PFSK-1 (cell line): ENCODE measurements around the gene MAB21L4.

Source experiments
- POLR2AphosphoS5 ChIP-seq: IDR thresholded peaks from 2 replicates; pipeline ENCODE4 v1.6.1; 2012; ENCODE audit warnings: low read depth, mild to moderate bottlenecking, control low read depth, low read length, moderate library complexity
- SIN3A ChIP-seq: IDR thresholded peaks from 2 replicates; pipeline ENCODE4 v1.6.1; 2012; ENCODE audit warnings: mild to moderate bottlenecking, low read length, moderate library complexity, borderline replicate concordance; ENCODE audit not compliant: insufficient read depth
- TAF1 ChIP-seq: IDR thresholded peaks from 2 replicates; pipeline ENCODE4 v1.6.1; 2012; ENCODE audit warnings: low read length, control low read depth, borderline replicate concordance; ENCODE audit not compliant: insufficient read depth
- TF ChIP-seq, protein P1 (sequence below), 2 experiments: IDR thresholded peaks; 2 replicates each; pipeline versions ENCODE4 v1.6.1 to v1.8.0; 2011 to 2012; ENCODE audit warnings: low read depth in 2 of 2, low read length in 2 of 2, control low read depth in 1 of 2, inconsistent platforms in 1 of 2, mild to moderate bottlenecking in 1 of 2, moderate library complexity in 1 of 2; ENCODE audit not compliant: insufficient read depth in 1 of 2

DNA sequence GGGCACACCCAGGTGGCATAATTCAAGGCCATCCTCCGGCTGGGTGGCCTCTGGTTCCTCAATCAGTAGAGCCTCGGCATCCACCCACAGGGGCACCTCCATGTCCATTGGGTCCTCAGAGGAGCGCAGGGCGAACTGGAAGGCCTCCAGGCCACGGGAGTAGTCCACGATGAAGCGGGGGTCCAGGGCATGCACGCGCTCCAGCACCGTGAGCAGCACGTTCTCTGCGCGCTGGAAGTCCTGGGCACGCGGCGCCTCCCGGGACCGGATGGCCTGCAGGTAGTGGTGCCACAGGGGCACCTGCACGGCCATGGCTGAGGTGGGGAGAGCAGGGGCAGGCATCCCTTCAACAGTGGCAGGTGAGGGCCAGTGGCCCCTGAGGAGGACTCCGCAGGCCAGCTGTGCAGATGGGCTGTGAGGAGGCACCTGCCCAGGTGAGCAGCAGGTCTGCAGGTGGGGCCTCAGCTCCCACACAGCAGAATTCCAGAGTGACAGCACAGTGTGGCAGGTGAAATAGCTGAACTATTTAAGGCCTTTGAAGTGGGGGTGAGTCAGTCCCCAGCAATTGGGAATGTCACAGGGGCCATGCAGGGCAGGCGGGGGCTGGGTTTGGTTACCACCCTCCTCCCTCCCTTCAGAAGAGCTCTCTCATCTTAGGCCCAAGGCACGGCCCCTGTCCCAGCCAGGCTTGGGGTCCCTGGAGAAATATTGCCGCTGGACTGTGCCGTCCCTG lies at the start of gene MAB21L4:
- TF ChIP-seq TAF1: no peak
- TF ChIP-seq POLR2AphosphoS5: no peak
- TF ChIP-seq, protein P1, sequence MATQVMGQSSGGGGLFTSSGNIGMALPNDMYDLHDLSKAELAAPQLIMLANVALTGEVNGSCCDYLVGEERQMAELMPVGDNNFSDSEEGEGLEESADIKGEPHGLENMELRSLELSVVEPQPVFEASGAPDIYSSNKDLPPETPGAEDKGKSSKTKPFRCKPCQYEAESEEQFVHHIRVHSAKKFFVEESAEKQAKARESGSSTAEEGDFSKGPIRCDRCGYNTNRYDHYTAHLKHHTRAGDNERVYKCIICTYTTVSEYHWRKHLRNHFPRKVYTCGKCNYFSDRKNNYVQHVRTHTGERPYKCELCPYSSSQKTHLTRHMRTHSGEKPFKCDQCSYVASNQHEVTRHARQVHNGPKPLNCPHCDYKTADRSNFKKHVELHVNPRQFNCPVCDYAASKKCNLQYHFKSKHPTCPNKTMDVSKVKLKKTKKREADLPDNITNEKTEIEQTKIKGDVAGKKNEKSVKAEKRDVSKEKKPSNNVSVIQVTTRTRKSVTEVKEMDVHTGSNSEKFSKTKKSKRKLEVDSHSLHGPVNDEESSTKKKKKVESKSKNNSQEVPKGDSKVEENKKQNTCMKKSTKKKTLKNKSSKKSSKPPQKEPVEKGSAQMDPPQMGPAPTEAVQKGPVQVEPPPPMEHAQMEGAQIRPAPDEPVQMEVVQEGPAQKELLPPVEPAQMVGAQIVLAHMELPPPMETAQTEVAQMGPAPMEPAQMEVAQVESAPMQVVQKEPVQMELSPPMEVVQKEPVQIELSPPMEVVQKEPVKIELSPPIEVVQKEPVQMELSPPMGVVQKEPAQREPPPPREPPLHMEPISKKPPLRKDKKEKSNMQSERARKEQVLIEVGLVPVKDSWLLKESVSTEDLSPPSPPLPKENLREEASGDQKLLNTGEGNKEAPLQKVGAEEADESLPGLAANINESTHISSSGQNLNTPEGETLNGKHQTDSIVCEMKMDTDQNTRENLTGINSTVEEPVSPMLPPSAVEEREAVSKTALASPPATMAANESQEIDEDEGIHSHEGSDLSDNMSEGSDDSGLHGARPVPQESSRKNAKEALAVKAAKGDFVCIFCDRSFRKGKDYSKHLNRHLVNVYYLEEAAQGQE (IDR thresholded peaks at IDR 0.05; ENCODE audit: insufficient read depth in 1 of 2, low read depth in 2 of 2, low read length in 2 of 2): no peak
- TF ChIP-seq SIN3A: no peak
